Activated naive CD4-positive, alpha-beta T cell treated with anti-CD3 and anti-CD28 coated beads, Interleukin-2, amount 50 U/mL, for 24 hours (primary cell): Measurements from ENCODE around the gene TMEM38B.

Experiments
- H3K27ac Mint-ChIP-seq: one replicate; pipeline ENCODE4 v1.8.0; 2021; ENCODE audit warnings: mild to moderate bottlenecking, mixed read lengths
- H3K27me3 Mint-ChIP-seq: one replicate; pipeline ENCODE4 v1.8.0; 2021; ENCODE audit warnings: mixed read lengths
- H3K36me3 Mint-ChIP-seq: one replicate; pipeline ENCODE4 v1.8.0; 2021; ENCODE audit warnings: mixed read lengths
- H3K4me1 Mint-ChIP-seq: one replicate; pipeline ENCODE4 v1.8.0; 2021; ENCODE audit warnings: mixed read lengths
- H3K4me3 Mint-ChIP-seq: one replicate; pipeline ENCODE4 v1.8.0; 2021; ENCODE audit warnings: mild to moderate bottlenecking, mixed read lengths
- H3K9me3 Mint-ChIP-seq: one replicate; pipeline ENCODE4 v1.8.0; 2021; ENCODE audit warnings: mixed read lengths

Gene TMEM38B, protein sequence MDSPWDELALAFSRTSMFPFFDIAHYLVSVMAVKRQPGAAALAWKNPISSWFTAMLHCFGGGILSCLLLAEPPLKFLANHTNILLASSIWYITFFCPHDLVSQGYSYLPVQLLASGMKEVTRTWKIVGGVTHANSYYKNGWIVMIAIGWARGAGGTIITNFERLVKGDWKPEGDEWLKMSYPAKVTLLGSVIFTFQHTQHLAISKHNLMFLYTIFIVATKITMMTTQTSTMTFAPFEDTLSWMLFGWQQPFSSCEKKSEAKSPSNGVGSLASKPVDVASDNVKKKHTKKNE

DNA sequence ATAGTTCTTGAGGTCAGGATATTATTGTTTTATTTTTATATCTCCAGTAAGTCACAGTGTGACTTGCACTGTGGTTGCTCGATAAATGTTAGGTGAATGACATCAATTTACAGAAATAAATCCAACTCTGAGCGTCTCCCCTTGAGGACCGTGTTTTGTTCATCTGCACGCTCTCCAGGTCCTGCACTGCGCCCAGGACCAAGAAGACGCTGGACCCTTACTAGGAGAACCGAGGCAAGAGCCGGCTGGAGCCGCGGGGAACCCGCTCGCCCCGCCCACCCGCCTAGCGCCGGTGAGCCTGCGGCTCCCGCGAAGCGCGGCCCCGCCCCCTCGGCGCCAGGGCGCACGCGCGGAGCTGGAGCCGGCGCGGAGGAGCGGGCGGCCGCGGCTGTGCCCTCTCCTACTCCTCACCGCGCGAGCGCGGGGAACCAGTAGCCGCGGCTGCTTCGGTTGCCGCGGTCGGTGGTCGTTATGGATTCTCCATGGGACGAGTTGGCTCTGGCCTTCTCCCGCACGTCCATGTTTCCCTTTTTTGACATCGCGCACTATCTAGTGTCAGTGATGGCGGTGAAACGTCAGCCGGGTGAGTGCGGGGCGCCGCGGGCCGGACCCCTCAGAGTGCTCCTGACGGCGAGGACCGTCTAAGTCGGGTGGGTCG, at the start of gene TMEM38B:
Gene TMEM38B (plus strand): TSS at position 352 of the 658 bp plus-strand sequence. CDS start 120 bp downstream, at position 472.
- H3K27ac Mint-ChIP-seq, result peak within 1 kb of the TSS; percentile 66
- H3K9me3 Mint-ChIP-seq, result no peaks in the 10 kb centered on the region
- H3K4me3 Mint-ChIP-seq, result peak within 1 kb of the TSS; percentile 93
- no peaks in the 10 kb centered on the region for H3K36me3 Mint-ChIP-seq
- H3K27me3 Mint-ChIP-seq, result peaks cover 17% of the 10 kb centered on the region
- H3K4me1 Mint-ChIP-seq, result peaks cover 44% of the 10 kb centered on the region

DNA sequence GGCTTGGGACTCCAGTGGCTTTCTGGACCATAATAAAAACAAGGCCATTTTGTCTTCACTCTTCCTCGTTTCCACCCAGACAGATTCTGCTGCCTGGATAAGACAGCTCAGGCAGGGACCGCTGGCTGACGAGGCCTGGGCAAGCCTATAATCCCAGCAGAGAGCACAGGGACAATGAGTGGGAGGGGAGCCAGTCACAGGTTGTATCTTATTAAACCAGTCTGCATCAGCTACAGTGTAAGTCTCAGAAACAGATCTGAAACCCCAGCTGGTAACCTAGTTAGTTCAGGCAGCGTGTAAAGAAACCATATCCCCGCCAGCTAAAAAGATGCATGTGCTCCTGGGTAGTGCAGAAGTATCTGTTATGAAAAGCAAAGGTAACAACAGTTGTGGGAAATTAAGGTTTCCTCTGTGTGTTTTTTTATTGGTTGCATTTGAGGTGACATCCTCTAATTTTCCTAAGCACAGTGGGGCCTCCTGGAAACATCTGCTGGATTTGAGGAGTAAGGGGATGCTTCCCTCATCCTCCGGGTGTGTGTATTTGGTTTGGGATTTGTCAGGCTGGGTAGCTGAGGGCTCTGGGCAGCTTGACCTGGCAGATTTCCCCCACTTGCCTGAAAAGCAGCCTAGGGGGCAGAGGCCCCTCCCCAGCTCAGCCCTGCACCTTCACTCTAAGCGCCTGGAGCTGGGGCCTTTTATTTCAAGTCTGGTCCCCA, 47.3 kb upstream of the TMEM38B start:
- H3K9me3 Mint-ChIP-seq, result no peaks in the 10 kb centered on the region
- H3K36me3 Mint-ChIP-seq, result peaks cover 3% of the 10 kb centered on the region
- H3K4me3 Mint-ChIP-seq, result no peak overlapping the region
- H3K4me1 Mint-ChIP-seq, result no peaks in the 10 kb centered on the region
- no peak overlapping the region for H3K27ac Mint-ChIP-seq
- H3K27me3 Mint-ChIP-seq, result no peaks in the 10 kb centered on the region

DNA sequence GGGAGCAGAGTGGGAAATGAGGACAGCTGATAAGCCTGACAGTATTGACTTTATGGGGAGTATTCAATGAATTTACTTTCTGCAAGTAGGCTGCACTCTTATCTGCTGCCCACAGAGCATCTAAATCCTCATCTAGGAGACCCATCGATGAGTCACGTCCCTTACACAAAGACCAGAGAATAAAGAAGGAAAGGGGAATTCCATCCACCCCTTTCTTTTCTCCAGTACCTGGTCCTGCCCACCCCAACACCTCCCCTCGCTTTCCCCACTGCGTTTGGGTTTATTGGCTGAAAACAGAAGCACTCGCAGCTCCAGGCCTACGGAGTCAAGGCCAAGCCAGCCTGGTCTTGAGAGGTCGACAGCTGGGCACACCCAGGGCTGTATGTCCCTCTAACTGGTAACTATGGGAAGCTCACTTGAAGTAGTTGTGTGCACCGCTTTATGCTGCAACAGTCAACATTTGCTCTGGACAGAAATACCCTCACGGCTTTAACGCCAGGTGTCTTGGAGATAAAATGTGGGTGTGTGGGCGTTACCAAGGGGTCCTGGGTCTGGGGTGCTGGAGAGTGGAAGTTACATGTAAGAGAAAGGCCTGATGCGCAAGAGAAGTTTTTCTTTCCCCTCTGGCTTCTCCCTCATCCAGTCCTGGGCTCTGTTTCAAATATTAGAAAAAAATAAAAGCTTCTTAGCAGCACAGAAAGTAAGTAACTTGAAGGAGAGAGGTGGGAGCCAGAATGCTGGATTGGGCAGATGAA, 46.6 kb upstream of the TMEM38B start:
- H3K27me3 Mint-ChIP-seq, result no peaks in the 10 kb centered on the region
- peaks cover 2% of the 10 kb centered on the region for H3K36me3 Mint-ChIP-seq
- no peak overlapping the region for H3K4me3 Mint-ChIP-seq
- H3K27ac Mint-ChIP-seq, result no peak overlapping the region
- H3K4me1 Mint-ChIP-seq, result no peaks in the 10 kb centered on the region
- no peaks in the 10 kb centered on the region for H3K9me3 Mint-ChIP-seq

DNA sequence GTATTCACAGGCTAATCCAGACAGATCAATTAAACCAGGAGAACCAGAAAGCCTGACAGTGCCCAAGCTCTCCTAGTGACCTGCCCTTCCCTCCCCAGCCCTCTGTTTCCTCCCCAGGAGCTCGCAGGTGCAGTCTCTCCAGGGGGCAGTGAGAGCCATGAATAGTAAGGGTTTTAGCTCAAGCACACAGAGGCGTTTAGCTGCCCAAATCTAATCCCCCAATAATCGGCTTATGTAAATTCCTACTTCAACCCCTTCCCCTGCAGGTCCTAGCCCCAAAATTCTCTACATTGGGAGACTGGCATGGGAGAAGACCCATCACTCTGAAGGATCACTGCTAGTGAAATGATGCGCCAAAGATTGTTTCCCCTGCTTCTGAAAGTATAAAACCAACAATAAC, 42.5 kb upstream of the TMEM38B start:
- Mint-ChIP-seq H3K4me3 (no peak overlapping the region), H3K27ac (no peak overlapping the region), H3K9me3 (no peaks in the 10 kb centered on the region), H3K27me3 (peaks cover 11% of the 10 kb centered on the region), H3K4me1 (peaks cover 11% of the 10 kb centered on the region), H3K36me3 (no peaks in the 10 kb centered on the region)

DNA sequence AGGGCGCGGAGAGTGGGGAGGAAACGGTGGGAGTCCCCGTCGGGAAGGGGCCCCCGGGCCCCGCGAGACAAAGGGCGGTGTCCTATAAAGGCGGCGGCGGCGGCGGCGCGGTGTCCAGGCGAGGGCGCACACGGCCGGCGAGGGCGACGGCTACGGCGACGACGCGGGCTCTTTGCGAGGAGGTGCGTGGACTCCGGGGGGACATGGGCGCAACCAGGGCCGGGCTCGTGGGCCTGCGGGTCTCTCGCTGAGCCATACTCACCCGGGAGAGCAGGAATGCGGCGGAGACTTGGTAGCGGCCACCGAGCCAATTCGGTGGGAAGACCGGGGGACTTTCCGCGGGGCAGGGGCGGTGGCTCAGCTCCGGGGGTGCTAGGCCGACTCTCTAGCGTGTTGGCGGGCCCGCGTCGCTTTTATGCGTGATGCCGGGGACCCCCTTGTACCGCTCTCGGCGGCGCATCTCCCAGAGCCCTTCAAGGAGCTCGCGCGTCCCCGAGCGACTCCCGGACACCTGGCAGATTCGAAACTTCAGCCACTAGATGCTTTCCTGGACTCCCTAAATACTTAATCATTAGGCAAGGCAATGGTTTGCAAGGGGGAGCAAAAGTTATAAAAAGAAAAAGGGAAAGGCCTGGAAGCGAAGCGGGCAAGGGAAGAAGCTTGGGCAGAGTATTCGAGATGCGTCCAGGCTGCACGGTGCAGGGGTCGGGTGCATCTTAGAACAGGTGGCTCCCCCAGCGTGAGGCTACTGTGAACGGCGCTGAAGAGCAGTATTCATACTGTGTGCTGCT, 38.0 kb upstream of the TMEM38B start:
- Mint-ChIP-seq H3K9me3 (no peaks in the 10 kb centered on the region), H3K27ac (no peak overlapping the region), H3K4me1 (peaks cover 14% of the 10 kb centered on the region), H3K4me3 (peak overlapping the region; percentile 69), H3K36me3 (no peaks in the 10 kb centered on the region), H3K27me3 (peaks cover 26% of the 10 kb centered on the region)

DNA sequence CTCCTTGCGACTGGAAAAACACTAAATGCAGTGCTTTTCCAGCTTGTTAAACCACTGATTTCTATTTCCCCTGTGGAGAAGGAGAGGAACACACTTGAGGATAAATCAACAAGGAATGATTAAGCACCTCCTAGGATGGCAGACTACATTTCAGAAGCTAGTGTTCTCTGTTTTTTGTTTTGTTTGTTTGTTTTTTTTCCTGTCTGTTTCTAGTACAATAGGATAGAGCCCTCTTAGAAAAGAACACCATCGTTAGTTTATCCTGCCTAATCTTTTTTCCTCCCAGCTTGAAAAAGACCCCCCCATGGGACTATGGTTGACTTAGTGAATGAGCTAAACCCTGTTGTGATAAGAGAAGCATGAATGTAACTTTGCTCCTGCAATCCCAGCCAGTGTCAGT, 36.0 kb upstream of the TMEM38B start:
- Mint-ChIP-seq H3K4me3 (no peak overlapping the region), H3K27ac (no peak overlapping the region), H3K27me3 (peaks cover 28% of the 10 kb centered on the region), H3K9me3 (no peaks in the 10 kb centered on the region), H3K36me3 (no peaks in the 10 kb centered on the region), H3K4me1 (peaks cover 14% of the 10 kb centered on the region)

DNA sequence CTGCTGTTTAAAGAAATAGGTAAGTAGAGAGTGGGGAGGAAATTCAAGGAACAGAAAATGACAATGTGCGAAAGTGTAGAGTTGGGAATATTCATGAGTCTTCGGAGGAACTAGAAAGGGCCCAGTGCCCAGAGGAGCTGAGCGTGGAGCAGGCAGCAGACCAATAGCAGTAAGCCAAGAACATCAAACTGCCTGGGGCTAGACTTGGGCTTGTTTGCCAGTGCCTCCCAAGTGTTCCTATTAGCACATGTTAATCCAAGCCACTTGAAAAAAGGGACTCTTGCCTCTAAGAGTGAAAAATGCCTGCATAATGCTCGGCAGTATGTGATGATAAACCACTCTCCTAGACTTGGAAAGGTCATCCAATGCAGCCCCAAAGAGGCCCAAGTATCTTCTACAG, 33.3 kb upstream of the TMEM38B start:
- H3K36me3 Mint-ChIP-seq, result no peaks in the 10 kb centered on the region
- no peak overlapping the region for H3K4me3 Mint-ChIP-seq
- peaks cover 21% of the 10 kb centered on the region for H3K27me3 Mint-ChIP-seq
- H3K4me1 Mint-ChIP-seq, result peaks cover 9% of the 10 kb centered on the region
- no peak overlapping the region for H3K27ac Mint-ChIP-seq
- no peaks in the 10 kb centered on the region for H3K9me3 Mint-ChIP-seq

DNA sequence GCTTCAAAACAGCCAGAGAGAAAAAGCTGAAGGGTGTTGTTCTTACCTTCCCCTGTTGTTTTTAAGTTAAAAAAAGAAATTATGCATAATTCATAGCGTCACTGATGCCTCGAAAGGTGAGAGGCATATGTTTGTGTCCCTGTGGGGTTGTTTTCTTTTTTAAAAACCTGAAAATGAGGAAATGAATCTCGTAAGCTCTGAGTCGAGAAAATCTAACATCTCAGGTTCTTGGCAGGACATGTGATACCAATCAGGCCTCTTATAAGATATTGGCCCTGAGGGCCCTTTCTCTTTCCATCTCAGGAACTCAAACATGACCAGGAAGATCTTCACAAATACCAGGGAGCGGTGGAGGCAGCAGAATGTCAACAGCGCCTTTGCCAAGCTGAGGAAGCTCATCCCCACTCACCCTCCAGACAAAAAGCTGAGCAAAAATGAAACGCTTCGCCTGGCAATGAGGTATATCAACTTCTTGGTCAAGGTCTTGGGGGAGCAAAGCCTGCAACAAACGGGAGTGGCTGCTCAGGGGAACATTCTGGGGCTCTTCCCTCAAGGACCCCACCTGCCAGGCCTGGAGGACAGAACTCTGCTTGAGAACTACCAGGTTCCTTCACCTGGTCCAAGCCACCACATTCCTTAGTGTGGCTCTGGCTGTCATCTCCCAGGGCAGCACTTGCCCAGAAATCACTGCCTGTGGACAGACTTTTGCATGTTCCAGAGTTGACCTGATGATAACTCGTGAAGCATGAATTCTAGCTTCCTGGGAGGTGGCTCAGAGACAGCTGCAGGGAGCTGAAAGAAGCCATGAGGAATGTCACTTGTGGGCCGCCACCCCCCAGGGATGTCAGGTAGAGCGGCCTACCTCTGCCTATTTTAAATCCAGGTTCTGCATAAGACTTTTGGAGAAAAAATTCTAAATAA, 31.9 kb upstream of the TMEM38B start, which contains the start of gene TAL2:
Gene TAL2 (plus strand): TSS at position 274 of the 921 bp plus-strand sequence. CDS start 40 bp downstream, at position 314.
- H3K27ac Mint-ChIP-seq, result no peak within 1 kb of the TSS
- H3K4me1 Mint-ChIP-seq, result no peaks in the 10 kb centered on the region
- H3K4me3 Mint-ChIP-seq, result no peak within 1 kb of the TSS
- no peaks in the 10 kb centered on the region for H3K36me3 Mint-ChIP-seq
- H3K27me3 Mint-ChIP-seq, result peaks cover 14% of the 10 kb centered on the region
- H3K9me3 Mint-ChIP-seq, result no peaks in the 10 kb centered on the region

DNA sequence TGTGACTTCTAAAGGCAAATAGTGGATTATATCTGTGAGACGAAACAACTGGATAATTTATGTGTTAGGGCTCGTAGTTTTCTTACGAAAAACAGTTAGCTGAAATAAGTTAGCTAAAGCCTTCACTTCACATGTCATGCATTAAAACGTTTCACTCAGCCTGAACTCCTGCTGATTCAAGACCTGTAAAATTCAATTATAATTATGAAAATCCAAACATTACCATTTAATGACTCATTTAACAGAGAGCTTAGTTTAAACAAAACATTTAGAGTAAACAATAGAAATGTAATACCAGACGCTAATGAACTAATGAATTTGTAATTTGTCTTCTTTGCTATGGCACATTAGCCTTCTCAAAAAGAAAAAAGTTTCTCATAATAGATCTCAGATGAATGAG, 30.4 kb upstream of the TMEM38B start:
- Mint-ChIP-seq H3K27ac (no peak overlapping the region), H3K4me1 (no peaks in the 10 kb centered on the region), H3K27me3 (peaks cover 8% of the 10 kb centered on the region), H3K4me3 (no peak overlapping the region), H3K9me3 (no peaks in the 10 kb centered on the region), H3K36me3 (no peaks in the 10 kb centered on the region)

DNA sequence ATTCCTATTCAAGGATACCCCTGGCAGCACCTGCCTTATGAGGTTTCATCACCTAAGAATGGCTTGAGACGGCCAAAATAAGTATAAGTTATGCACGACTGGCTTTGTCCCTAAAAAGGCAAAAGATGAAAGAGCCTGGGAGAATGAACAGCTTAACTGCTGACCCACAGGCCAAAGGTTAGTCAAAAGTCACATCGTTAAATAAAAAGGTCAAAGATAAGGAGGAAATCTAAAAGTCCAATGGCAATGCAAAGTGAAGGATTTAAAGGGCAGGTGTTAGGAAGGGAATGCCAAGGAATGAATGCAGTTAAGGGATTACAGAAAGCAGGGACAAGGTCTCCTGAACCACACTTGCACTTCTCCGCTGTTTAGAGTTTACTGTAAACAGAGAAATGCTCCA, 26.5 kb upstream of the TMEM38B start:
- Mint-ChIP-seq H3K4me3 (no peak overlapping the region), H3K36me3 (no peaks in the 10 kb centered on the region), H3K27me3 (peaks cover 2% of the 10 kb centered on the region), H3K4me1 (no peaks in the 10 kb centered on the region), H3K27ac (no peak overlapping the region), H3K9me3 (no peaks in the 10 kb centered on the region)

DNA sequence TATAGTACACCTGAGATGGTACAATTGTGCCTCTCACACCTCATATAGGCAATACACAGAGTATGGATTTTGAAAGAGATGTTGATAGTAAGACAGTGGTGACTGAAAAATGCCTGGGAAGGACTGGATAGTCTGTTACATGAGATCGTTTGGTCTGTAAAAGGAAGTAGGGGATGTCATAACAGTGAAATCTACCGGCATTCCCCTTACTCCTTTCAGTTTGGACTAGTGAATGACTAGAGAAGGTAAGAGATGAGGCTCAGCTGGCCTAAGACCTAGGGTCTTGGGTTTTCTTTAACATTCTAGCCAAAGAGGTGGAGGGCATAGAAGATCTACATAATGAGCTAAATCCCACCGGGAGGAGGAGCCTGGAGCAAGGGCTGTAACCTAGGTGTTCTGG, 24.0 kb upstream of the TMEM38B start:
- no peaks in the 10 kb centered on the region for H3K4me1 Mint-ChIP-seq
- H3K27me3 Mint-ChIP-seq, result peaks cover 2% of the 10 kb centered on the region
- H3K9me3 Mint-ChIP-seq, result no peaks in the 10 kb centered on the region
- no peak overlapping the region for H3K4me3 Mint-ChIP-seq
- H3K36me3 Mint-ChIP-seq, result no peaks in the 10 kb centered on the region
- no peak overlapping the region for H3K27ac Mint-ChIP-seq

DNA sequence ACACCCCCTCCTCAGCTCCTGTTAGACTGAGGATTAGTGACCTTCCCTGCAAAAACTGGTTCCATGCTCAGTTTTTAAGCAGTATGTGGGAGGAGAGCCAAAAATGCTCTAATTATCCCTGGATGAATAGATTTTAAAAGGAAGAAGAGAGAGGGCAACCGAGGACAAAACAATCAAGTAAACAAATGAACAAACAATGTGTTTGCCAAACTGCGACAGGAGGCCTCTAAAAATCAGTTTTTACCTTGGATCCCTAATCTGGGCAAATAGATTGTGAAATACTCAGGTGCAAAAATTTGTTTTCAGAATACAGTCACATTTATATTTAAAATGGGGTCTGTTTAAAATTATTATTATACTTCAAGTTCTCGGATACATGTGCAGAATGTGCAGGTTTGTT, 23.6 kb upstream of the TMEM38B start:
- Mint-ChIP-seq H3K4me1 (no peaks in the 10 kb centered on the region), H3K36me3 (no peaks in the 10 kb centered on the region), H3K9me3 (no peaks in the 10 kb centered on the region), H3K27me3 (peaks cover 2% of the 10 kb centered on the region), H3K27ac (no peak overlapping the region), H3K4me3 (no peak overlapping the region)

DNA sequence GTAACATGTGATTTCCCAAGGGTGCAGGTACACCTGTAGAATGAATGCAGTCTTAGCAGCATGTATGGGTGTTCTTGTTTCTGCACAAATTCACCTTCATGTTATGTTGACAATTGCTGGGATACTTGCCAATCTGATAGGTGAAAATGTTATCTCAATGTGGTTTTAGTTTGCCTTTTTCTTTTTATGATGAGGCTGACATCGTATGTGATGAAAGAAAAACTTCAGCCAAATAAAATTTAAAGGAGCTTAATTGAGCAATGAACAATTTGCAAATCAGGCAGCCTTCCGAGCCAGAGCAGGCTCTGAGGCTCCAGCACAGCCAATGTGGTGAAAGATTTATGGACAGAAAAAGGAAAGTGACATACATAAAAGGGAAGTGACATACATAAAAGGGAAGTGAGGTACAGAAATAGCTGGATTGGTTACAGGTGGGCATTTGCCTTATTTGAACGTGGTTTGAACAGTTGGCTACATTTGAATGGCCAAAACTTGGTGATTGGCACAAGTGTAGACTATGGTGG, 21.6 kb upstream of the TMEM38B start:
- H3K4me3 Mint-ChIP-seq, result no peak overlapping the region
- H3K4me1 Mint-ChIP-seq, result no peaks in the 10 kb centered on the region
- no peaks in the 10 kb centered on the region for H3K36me3 Mint-ChIP-seq
- no peak overlapping the region for H3K27ac Mint-ChIP-seq
- no peaks in the 10 kb centered on the region for H3K9me3 Mint-ChIP-seq
- H3K27me3 Mint-ChIP-seq, result no peaks in the 10 kb centered on the region

DNA sequence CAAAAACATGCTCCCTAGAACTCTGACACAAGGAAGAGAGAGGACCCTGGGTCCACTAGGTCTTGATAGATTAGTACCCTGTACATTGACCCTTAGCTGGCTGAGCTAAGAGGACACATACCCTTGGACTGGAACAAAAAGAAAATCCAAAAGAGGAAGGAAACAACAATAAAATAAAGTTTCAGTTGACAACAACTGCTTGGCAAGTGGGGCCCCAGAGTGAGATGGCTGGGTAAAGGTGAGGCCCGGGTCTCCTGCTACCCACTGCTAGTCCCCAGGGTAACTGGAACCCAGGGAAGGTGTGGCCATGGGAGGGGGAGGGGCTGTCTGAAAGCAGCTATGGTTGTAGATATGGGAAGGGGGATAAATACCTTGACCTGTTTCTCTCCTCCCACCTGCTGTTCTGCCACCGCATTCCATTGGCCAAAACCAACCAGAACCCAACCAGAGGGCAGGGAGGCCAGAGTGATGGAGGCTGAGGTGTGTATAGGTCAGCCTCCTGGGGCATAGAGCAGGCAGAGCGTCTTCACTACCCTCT, 20.4 kb upstream of the TMEM38B start:
- no peaks in the 10 kb centered on the region for H3K4me1 Mint-ChIP-seq
- no peaks in the 10 kb centered on the region for H3K36me3 Mint-ChIP-seq
- no peak overlapping the region for H3K27ac Mint-ChIP-seq
- H3K27me3 Mint-ChIP-seq, result no peaks in the 10 kb centered on the region
- no peaks in the 10 kb centered on the region for H3K9me3 Mint-ChIP-seq
- no peak overlapping the region for H3K4me3 Mint-ChIP-seq
